ENCODE measurements around the gene RXFP3.

DNA sequence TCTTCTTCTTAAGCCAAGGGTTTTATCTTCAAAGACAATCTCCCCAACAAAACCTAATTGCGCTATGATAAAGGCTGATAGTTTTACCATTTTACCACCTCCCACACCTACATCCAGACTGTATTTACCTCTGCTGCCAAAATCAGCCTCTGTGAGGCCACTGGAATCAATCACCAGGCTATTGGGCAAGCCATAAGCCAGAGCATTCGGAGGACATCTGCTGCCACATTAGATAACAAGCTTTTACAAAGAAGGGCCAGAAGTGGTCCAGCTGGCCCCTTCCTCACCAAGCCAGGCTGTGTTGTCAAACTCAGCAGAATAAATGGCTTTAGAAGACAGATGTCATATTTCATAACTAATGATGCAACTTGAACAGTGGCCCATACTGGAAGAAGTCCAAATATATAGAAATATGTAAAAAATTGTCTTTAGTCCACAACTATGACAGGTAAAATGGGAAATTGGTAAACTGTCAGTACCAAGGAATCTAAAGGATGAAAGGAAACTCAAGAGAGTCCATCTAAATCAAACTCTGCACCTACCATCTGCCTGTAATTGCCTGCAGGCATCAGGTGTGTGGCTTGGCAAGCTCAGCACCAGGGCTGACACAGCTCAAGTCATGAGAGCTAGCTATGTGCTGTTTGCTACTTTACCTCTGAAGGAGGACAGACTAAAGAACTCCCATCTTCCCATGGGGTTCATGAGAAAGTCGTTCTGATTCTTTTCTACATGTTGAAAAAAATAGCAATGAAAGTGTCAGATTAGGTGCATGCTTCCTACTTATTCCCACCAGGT lies 32.2 kb downstream of the RXFP3 start:
- TF ChIP-seq, protein P1, sequence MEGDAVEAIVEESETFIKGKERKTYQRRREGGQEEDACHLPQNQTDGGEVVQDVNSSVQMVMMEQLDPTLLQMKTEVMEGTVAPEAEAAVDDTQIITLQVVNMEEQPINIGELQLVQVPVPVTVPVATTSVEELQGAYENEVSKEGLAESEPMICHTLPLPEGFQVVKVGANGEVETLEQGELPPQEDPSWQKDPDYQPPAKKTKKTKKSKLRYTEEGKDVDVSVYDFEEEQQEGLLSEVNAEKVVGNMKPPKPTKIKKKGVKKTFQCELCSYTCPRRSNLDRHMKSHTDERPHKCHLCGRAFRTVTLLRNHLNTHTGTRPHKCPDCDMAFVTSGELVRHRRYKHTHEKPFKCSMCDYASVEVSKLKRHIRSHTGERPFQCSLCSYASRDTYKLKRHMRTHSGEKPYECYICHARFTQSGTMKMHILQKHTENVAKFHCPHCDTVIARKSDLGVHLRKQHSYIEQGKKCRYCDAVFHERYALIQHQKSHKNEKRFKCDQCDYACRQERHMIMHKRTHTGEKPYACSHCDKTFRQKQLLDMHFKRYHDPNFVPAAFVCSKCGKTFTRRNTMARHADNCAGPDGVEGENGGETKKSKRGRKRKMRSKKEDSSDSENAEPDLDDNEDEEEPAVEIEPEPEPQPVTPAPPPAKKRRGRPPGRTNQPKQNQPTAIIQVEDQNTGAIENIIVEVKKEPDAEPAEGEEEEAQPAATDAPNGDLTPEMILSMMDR (IDR thresholded peaks at IDR 0.05), result no peak
- TF ChIP-seq POLR2A (IDR thresholded peaks at IDR 0.05), result no peak
